GM18870 (cell line): ENCODE data around the gene PRKCD.

Experiments used
- ATAC-seq: cut with Tn5 transposase; IDR thresholded peaks from one replicate; pipeline ENCODE4 v1.9.1; 2021; ENCODE audit warnings: moderate library complexity; ENCODE audit not compliant: unreplicated experiment

Gene PRKCD

DNA sequence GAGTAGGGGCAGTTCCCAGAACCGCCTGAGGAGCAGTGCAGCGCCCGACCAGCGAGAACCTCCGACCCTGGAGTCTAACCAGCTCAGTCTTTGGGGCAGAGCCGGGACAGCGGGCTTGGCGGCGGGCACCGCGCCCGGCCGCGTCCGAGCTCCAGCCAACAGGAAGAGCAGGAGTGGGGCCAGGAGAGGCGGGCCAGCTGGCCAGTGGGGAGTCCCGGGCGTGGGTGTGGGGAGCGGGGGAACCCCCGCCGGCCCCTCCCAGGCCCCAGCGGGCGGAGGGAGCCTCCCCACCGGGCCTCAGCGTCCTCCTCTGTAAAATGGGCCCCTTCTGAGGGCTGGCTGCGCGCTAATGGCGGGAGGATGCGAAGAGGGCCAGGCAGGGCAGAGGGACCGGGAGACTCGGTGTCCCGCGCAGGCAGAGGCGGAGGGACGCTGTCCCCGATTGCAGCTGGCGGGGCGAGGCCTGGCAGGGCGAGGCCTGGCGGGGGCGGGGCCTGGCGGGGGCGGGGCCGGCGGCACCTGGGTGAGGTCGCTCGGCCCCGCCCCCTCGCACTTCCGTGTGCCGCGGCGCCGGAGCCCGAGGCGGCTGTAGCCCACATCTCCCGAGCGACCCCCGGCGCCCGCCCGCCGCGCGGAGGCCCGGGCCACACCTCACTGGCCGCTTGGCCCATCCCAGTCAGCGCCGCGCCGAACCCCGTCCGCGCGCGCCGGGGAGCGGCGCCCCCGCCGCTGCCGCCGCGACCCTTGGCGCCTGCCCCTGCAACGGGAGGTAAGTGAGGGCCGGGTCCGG lies at the start of gene PRKCD:
TSS of gene PRKCD (plus strand) at position 550 of the 790 bp plus-strand sequence. CDS start 17,214 bp downstream, outside the sequence.
- ATAC-seq = no peak

DNA sequence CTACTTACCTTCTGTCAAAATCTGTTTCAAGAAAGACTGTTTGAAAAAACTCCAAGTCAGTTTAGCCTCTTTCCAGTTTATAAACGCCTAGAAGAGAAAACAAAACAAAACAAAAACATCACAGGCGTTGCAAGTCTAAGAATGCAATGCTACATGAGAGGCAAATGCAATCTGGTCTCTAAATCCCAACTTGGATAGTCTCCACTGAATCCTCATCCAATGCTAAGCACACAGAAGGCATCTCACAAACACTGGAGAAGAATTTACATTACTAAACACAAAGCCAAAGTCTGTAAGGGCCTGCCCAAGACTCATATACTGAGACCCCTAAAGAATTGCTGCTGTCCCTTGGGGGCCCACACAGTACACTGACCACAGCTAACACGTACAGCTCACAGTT lies 49.2 kb upstream of the PRKCD start:
- ATAC-seq = no peak

DNA sequence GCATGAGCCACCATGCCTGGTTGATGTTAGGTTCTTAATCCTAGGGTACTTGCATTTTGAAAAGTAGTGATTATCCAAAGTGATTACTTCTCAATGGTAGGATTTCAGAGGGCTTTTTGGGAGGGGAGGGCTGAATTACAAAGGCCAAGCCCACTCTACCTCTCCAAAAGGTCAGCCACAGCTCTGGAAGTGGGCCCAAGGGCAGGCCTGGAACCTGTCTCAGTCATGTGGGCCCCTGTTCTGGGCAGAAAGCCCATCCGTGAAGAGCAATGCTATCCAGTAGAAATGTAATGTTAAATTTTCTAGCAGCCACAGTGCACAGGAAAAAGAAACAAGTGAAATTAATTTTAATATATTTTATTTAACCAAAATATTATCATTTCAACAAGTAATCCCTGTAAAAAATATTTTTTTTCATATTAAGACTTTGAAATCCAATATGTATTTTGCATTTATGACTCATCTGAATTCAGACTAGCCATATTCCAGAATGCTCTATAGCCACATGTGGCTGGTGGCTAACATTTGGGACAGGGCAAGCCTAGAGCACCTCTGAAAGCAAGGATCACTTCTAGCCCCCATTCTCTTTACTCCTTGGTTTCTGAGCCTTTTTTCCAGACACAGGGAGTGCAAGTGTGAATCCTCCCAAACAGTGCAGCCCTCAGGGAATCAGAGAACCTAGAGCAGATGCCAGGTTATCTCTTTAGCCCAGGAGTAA lies 47.6 kb upstream of the PRKCD start:
- ATAC-seq = no peak

DNA sequence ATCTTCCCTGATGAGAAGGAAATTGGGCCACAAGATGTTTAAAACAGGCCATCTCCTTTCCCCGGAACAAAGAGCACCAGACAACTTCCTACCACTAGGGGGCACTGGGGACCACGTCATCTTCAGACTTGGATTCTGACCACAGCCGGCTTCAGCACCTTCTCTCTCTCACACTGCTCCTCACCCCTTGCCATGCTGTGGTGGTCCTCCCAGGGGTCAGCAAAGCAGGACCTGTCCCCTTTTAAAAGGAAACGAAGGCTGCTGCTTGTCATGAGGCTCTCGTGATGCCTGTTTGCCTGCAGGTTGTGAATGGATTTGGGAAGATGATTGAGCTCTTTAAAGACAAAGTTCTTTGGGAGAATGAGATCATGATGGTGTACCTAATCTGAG lies 47.0 kb upstream of the PRKCD start:
- no peak for ATAC-seq

DNA sequence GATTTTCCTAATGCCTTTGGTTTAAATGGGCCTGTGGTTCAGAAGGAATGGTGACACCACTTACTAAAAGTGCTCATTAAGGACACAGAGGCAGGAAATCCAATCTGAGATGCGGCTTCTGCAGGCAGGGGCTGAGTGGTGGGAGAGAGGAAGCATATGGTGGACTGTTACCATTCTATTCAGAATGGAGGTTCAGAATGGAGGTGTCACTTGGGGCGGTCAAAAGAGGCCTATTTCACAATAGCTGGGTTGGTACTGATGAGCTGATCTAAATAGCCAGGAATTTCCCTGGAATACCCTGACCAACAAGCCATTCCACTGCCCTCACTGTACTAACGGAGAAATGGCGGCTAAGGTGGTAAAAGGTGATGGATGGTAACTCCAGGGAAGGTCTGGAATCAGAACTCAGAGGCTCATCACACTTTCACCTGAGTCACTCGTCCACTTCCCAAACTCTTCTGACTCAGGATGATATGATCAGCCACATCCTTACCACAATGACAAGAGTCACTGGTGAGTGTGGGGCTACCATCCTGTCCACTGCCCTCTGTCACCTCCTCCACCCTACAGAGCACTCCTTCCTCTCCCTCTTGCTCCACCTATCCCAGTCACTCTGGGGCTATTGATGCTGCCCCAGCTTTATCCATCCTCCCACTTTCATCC lies 46.5 kb upstream of the PRKCD start:
- ATAC-seq = no peak

DNA sequence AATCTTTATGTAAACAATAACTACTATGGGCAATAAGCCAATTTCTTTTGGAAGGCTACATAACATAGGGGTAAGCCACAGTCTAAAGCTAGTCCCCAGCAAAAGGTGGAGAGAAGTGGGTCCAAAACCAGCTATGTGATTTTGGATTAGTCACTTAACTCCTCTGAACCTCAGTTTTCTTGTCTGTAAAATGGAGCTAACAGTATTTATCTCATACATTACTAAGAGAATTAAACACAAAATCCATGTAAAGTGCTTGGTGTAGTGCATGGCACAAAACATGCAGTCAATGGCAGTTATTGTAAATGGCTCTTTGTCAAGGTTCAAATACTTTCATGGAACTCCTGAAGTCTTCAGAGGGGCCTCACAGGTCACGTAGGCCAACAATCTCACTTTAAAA lies 44.1 kb upstream of the PRKCD start:
- no peak for ATAC-seq

DNA sequence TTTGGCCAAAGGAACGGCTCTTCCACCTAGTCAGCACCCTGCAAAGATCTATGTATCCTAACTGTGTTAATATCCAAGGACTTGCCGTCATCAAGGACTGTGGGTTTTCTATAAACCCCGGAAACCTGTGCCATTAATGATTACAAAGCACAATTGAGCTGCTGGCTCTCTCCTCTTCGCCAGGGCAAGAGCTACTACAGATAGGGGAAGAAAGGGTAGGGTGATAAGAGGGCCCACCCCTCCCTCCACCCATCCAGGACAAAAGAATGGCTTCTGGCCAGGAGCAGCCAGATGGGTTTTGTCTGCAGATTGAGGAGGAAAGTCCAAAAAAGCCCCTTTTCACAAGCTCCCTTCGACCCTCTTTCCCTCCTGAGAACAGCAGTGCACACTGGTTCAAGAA lies 40.7 kb upstream of the PRKCD start:
- no peak for ATAC-seq

DNA sequence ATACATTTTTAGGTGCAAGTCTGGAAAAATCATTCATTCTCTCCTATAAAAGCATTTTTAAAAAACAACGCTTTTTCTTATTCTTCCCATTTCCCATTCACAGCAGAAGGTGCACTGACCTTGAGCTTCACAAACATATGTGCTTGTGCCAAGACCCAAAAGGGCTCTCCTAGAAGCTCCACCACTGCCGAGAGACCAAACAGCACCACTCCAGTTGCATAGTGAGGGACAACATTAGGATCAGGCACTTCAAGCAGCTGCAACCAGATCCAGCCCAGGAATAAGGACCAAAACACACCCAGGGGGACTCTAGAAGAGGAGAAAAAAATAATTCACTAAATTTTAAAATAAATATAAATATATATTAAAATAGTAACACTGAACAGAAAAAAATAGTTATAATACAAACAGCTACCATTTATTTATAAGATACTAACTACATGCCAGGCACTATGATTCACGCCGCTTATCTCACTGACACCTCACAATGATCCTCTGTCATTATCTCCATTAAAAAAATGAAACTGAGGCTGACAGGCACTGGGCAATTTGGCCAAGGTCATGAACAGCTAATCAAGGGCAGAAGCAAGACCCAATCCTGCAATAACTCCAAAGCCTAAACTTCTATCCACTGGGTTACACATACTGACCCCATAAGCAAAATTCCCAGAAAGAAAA lies 38.6 kb upstream of the PRKCD start:
- ATAC-seq = no peak

DNA sequence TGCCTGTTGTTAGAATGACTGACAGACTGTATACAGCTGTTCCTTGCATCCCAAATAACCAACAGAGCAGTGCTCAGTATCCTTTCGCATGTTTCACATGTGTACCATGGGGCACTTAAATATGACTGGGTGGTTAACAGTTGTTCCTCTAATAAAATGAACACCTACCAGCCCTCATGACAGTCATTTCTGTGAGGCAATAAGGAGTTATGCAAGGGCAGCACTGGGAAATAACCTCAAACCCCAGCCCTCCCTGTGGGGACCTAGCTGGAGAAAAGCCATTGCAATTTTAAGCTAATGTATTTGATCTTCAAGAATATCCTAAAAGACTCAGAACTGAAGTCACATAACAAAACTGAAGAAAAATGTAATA lies 38.1 kb upstream of the PRKCD start:
- no peak for ATAC-seq

DNA sequence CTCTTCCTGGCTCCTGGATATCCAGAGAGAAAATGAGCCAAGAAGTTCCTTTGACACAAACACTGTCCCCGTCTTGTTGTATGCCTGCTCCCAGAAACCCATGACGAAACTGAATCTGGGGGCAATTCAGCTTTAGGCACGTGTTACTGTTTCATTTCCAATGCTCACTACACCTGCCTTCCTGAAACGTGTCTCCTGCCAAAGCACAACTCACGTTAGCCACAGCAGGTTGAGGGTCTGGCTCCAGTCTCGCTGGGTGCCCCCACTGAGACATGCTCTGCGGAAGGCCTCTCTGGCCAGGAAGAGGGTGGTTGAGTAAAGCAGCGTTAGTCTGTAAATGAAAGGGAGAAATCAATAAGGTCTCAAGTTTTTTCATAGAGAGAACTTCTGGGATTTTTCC lies 37.5 kb upstream of the PRKCD start:
- no peak for ATAC-seq

DNA sequence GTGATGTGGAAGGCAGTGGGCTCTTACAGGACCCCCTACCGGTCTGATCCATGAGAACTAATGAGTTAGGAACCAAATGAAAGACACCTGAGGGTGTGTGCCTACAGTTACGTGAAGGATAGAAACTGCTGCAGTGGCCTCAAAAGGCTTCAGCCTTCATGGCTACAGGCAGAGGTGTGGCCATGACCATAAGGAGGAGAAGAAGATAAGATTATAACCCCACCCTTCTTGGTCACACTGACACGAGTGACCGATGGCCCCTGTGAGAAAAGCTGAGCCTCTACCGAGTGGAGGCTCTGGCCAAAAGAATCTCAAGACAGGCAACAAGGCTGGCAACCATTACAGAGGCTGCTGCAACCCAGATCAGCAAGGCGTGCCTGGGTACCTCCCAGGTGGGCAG lies 37.1 kb upstream of the PRKCD start:
- ATAC-seq = no peak

DNA sequence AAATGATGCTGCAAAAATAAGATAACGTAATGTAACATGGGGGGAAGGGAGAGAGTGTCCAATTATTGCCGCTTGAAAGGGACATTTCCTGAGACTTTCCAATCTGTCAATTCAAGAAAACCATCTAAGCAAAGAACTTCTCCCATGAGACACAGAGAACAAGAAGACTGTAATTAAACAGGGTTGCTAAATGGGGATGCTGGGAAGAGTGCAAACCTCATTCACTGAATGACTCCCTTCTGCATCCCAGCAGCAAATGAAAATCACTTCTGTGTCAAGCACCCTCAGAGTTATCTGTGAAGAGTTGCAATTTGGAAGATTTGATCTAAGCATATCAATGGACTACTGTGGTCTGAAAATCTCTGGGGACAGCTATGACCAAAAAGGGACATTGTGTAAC lies 34.4 kb upstream of the PRKCD start:
- ATAC-seq = no peak

DNA sequence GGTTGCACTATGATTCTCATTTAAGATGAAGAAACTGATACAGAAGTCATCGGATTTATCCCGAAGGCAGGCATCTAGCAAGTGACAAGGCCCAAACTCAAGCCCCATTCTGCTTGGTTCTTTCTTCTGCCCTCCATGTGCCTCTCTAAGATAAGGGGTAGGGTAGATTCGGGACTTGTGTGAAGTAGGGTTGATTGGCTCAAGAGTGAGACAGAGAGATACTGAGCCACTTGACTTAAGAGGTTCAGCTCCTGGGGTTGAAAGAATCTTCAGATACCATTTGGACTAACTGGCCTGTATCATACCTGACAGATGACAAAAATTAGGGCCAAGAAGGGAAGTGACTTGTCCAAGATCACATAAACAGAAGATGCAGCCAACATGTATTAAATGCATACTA lies 31.7 kb upstream of the PRKCD start:
- ATAC-seq = no peak

DNA sequence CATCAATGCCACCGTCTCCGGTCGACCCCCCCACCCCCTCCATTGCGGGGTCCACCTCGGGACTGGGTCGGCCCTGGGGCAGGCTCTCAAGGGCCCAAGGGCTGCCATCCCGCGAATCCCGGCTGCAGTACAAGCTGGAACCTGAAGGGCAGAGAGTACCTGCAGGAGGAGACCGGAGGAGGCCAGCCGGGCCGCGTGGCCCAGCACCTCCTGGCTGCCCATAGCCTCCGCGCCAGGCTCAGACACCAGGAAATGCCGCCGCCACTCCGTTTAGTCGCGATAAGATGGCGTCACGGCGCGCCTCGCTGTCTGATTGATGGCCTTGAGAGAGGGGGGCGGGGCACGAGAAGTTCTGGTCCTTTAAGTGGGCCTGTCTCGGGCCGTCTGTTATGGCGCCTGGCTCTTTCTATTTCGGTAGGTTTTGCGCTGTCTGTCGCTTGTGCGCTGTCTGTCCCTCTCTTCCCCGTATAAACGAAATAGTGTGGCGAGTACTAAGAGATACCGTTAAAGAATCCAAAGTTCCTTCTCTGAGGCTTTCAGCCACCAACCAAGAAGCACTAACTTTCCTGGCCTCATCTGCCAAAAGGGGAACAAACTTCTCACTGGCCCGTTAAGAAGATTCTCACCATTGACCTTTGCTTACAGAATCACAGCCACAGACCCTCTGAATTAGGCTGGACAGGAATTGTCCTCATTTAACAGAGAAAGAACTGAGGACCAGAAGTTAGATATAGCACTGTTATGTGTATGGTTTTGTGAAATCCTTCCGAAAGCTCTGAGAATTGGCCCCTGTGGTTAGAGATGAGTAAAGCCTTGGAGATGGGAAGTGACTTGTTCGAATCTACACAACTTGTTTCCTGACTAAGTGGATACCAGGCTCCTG lies 30.6 kb upstream of the PRKCD start, which contains the start of gene RFT1:
TSS of gene RFT1 (minus strand) at position 257 of the 883 bp plus-strand sequence. CDS start at position 222, 35 bp downstream.
- ATAC-seq = peak; percentile 57

DNA sequence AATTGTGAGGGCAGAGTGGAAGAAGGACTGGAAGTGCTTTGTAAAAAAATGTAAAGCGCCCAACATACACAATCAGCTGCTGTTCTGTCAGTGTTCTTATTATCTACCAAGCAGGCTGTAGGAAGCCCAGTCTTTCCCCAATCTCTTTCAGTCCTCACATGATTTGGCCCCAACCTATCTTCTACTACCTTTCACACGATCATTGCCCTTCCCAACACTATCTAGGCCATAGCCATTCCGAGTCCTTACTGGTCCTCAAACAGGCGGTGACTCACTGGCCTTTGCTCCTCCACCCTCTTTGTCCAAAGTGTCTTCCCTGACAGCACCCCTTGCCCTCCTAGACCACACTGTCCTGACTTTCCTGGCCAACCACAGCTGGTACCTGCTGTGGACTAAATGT lies 29.9 kb upstream of the PRKCD start:
- ATAC-seq = no peak

DNA sequence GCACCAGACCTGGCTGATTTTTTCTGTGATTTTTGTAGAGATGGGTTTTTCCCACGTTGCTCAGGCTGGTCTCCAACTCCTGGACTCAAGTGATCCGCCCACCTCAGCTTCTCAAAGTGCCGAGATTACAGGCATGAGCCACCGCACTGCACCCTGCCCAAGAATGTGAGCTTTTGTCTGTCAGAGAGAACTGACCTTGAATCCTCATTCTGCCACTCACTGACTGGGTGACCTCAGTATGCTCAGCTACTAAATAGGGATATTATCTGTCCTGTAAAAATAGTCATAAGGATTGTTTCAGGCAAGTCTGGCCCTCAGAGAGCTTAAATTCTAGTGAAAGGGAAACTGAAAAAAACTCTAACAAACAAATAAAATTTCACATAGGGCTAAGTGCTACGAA lies 28.7 kb upstream of the PRKCD start:
- no peak for ATAC-seq

DNA sequence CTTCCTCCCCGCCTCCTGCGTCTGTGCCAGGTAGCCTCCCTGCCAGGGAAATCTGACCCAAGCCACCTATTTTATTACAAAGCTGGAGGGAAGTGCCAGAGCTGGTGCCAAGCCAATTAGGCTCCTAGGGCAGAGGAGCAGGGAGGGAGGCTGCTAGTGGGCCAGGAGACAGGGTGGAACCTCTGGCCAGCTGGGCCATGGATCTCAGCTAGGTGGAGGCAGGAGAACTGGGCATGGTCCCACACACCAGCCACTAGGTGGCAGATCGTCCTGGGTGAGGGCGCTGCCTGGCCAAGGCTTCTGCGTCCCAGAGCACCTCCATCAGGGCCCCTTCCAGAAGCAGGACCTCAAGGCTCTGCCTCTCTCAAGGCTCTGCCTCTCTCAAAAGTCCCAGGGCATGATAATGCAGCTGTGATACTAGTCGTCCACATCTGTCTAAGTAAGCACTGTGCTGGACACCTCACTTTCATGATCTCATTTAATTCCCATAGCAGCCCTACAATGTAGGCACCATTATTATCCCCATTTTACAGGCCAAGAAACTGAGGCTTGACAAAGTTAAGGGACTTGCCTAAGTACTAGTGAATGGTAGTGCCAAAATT lies 26.3 kb upstream of the PRKCD start:
- ATAC-seq = no peak

DNA sequence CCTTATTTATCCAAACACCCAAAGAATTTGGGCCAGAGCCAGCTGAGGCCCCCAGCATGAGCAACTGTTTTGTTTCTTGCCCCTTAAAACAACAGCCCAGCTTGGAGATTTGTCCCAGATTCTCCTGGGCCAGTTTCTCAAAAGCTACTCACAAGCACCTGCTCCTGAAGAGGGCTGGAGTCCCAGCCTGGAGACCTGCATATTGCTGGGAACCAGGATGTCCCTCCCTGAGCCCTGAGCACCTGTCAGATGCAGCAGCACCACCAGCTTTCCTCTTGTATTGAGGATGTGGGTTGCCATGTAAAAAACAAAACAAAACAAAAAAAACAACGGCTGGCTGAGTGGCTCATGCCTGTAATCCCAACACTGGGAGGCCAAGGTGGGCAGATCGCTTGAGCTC lies 23.8 kb upstream of the PRKCD start:
- no peak for ATAC-seq

DNA sequence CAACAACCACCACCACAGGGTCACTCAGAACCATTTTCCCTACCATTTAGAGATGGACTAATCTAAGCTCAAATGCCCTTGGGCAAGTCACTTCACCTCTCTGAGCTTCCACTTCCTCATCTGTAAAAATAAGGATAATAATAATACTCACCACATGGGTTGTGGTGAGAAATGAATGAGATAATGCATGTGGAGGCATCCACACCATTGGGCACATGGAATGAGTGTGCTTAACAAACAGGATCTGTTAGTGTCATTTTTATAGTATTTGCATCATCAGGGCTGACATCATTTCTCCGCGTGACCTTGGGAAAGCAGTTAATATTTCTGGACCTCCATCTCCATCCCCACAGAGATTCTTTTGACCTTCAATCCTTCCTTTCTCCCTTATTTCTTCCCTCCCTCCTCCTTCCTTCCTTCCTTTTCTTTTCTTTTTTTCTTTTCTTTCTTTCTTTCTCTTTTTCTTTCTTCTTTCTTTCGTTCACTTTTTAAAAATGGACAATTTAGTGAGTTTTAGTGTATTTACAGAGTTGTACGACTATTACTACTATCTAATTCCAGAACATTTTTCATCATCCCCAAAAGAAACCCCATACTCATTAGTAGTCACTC lies 23.1 kb upstream of the PRKCD start:
- no peak for ATAC-seq
